ENCODE measurements around the gene PCYOX1L. TPM values are rescaled to one million over a fixed set of nuclear protein-coding genes. Genes with fewer than 3 reads are reported as not detected.

Gene PCYOX1L
- total and polyA plus RNA-seq, 2 of the 8 experiments (the other 6 are each of a cell fraction or from before 2014, with no cell fraction given), result 6.8 to 17.2 TPM

- no peak for TF ChIP-seq HDAC2 (IDR thresholded peaks at IDR 0.05; ENCODE audit: borderline replicate concordance in 1 of 2, low read depth in 2 of 2, low read length in 2 of 2)
These were observed 22.1 kb downstream of the PCYOX1L start (continued) for GRCh38 chr5:149379818-149380374.
